ENCODE measurements around the gene AAMP.

DNA sequence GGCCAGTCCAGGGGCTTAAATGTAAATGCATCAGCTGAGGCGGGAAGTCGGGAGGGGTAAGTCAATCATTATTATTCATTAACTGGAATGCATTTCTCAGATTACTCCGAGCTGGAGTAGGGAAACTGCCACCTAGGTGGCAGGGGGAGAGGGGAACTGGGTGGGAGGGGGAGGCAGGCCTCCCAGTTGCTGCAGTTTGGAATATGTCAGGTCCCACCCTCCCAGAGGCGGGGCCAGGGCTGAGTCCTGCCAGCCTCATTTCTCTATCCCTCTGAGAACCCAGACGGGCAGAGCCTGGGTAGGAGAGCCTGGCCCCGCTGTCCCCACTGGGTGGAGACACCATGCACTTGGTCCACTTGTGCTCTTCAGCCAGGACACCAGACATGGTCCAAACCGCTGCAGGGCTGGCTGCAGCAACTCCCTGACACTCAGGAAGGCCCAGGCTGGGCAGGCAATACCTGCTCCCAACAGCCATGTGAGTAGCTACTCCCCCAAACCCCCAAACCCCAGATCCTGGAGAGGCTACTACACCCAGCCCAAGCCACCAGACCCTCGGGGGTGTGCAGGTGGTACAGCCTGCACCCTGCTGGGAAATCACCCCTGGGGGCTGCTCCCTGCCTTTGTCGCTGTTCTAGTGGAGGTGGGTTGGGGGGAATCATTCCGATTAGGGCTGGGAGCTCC, 9.1 kb downstream of the AAMP start, which contains the start of gene GPBAR1:
- TF ChIP-seq CTCF (conservative IDR thresholded peaks at IDR 0.05; ENCODE audit: low read depth in 2 of 2) (peak in 1 of 2 experiments; percentile 19; a peak in 2 of 4 replicates), EZH2 (IDR thresholded peaks at IDR 0.05; ENCODE audit: low read depth, unreplicated experiment) (no peak), POLR2AphosphoS5 (IDR thresholded peaks at IDR 0.05; ENCODE audit: low read depth) (no peak), REST (IDR thresholded peaks at IDR 0.05; ENCODE audit: unreplicated experiment) (no peak), STAT1 (IDR thresholded peaks at IDR 0.05; ENCODE audit: unreplicated experiment) (no peak), EZH2phosphoT487 (IDR thresholded peaks at IDR 0.05; ENCODE audit: unreplicated experiment) (no peak), CREB1 (CRISPR knock-in tag; IDR thresholded peaks at IDR 0.05; ENCODE audit: low read depth) (no peak), ETS1 (IDR thresholded peaks at IDR 0.05) (no peak)

Measured in GM23338 (cell line).